Loucy (cell line): ENCODE results near the gene CCDC178.

Source experiments
- H2AFZ ChIP-seq: fragments of 200-600 bp; sonication (generic); 2 replicates; pipeline ENCODE4 v1.6.0; 2016; ENCODE audit warnings: antibody characterized with exemption, mild to moderate bottlenecking, low read length, moderate library complexity
- H3F3A ChIP-seq: fragments of 200-600 bp; 2 replicates; pipeline ENCODE4 v1.6.0; 2016; ENCODE audit warnings: antibody characterized with exemption, low read depth, mild to moderate bottlenecking
- H3K27me3 ChIP-seq: fragments of 200-600 bp; sonication (generic); 2 replicates; pipeline ENCODE4 v1.6.1; 2014; ENCODE audit warnings: low read length, mild to moderate bottlenecking; ENCODE audit not compliant: insufficient read depth, poor library complexity, severe bottlenecking
- H3K36me3 ChIP-seq: fragments of 200-600 bp; sonication (generic); 2 replicates; pipeline ENCODE4 v1.6.1; 2016; ENCODE audit warnings: low read length; ENCODE audit not compliant: insufficient read depth
- H3K4me1 ChIP-seq: fragments of 200-600 bp; sonication (generic); 2 replicates; pipeline ENCODE4 v1.5.1; 2014; ENCODE audit warnings: low read length, mild to moderate bottlenecking; ENCODE audit not compliant: insufficient read depth, poor library complexity, severe bottlenecking
- H3K4me2 ChIP-seq: fragments of 200-600 bp; sonication (generic); 2 replicates; pipeline ENCODE4 v1.6.0; 2014; ENCODE audit warnings: antibody characterized with exemption, low read length, low read depth, mild to moderate bottlenecking; ENCODE audit not compliant: poor library complexity, severe bottlenecking
- H3K4me3 ChIP-seq: fragments of 200-600 bp; sonication (generic); 2 replicates; pipeline ENCODE4 v1.5.1; 2014; ENCODE audit warnings: low read length, mild to moderate bottlenecking, mixed read lengths; ENCODE audit not compliant: poor library complexity, severe bottlenecking
- H3K79me2 ChIP-seq: fragments of 200-600 bp; sonication (generic); 2 replicates; pipeline ENCODE4 v1.6.1; 2014; ENCODE audit warnings: low read length; ENCODE audit not compliant: insufficient read depth
- H3K9ac ChIP-seq: fragments of 200-600 bp; sonication (generic); 2 replicates; pipeline ENCODE4 v1.6.0; 2014; ENCODE audit warnings: mild to moderate bottlenecking, low read depth, low read length, moderate library complexity; ENCODE audit not compliant: poor library complexity, severe bottlenecking
- H3K9me2 ChIP-seq: fragments of 200-600 bp; sonication (generic); replicated peaks from 2 replicates; pipeline ENCODE4 v1.6.1; 2016; ENCODE audit warnings: low read depth, low read length, mixed read lengths
- H3K9me3 ChIP-seq: fragments of 200-600 bp; sonication (generic); 2 replicates; pipeline ENCODE4 v1.6.1; 2014; ENCODE audit warnings: mild to moderate bottlenecking, antibody characterized with exemption, low read length, low read depth; ENCODE audit not compliant: insufficient read depth
- H4K20me1 ChIP-seq: fragments of 200-600 bp; sonication (generic); 2 replicates; pipeline ENCODE4 v1.6.0; 2014; ENCODE audit warnings: antibody characterized with exemption, low read length, mild to moderate bottlenecking; ENCODE audit not compliant: insufficient read depth, poor library complexity, severe bottlenecking
- CTCF ChIP-seq: fragments of 200-600 bp; sonication (generic); conservative IDR thresholded peaks from 2 replicates; pipeline ENCODE4 v1.5.1; 2014; ENCODE audit warnings: mild to moderate bottlenecking, antibody characterized with exemption, low read length
- EZH2phosphoT487 ChIP-seq: fragments of 200-600 bp; IDR thresholded peaks from 2 replicates; pipeline ENCODE4 v1.6.1; 2018; ENCODE audit warnings: antibody characterized with exemption, mild to moderate bottlenecking, moderate library complexity, borderline replicate concordance

Gene CCDC178

GRCh38 chr18:33090461-33090860, 350.1 kb downstream of the CCDC178 start:
- H2AFZ ChIP-seq: no peak overlapping the region
- no peak overlapping the region for H3K9ac ChIP-seq
- H3K4me1 ChIP-seq: no peaks in the 10 kb centered on the region
- H3K9me3 ChIP-seq: no peaks in the 10 kb centered on the region
- H3K27me3 ChIP-seq: no peaks in the 10 kb centered on the region
- TF ChIP-seq CTCF (no peak), EZH2phosphoT487 (no peak)
- no peaks in the 10 kb centered on the region for H4K20me1 ChIP-seq
- H3K4me3 ChIP-seq: no peak overlapping the region
- no peaks in the 10 kb centered on the region for H3K9me2 ChIP-seq
- no peaks in the 10 kb centered on the region for H3K79me2 ChIP-seq
- no peaks in the 10 kb centered on the region for H3K36me3 ChIP-seq
- no peaks in the 10 kb centered on the region for H3F3A ChIP-seq
- H3K4me2 ChIP-seq: no peak overlapping the region

- Histone ChIP-seq H3K9ac (no peak overlapping the region), H3K9me3 (no peaks in the 10 kb centered on the region)
These were observed 363.9 kb downstream of the CCDC178 start for GRCh38 chr18:33076601-33077000.

DNA sequence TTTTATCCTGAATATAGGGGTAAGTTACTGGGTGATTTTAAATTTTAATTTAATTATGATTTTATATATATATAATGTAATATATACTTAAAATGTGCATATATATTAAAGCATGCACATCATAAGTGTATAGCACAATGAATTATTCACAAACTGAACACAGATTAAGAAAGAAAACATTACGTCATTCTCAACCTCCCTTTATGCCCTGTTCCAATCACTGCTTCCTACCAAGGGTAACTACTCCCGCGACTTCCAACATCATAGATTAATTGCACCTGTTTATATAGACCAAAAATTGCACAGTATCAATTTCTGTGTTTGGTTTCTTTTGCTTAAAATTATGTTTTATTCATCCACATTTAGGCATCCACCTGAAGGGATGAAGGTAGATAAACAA, 366.4 kb downstream of the CCDC178 start:
- Histone ChIP-seq H3K4me2 (no peak overlapping the region), H2AFZ (no peak overlapping the region)
- TF ChIP-seq CTCF (no peak), EZH2phosphoT487 (no peak)

More at GRCh38 chr18:33076601-33077000, 363.9 kb downstream of the CCDC178 start:
- Histone ChIP-seq H3K79me2 (no peaks in the 10 kb centered on the region), H3K36me3 (no peaks in the 10 kb centered on the region), H3K4me1 (no peaks in the 10 kb centered on the region), H3K4me3 (no peak overlapping the region), H3F3A (no peaks in the 10 kb centered on the region), H3K27me3 (no peaks in the 10 kb centered on the region), H2AFZ (no peak overlapping the region), H4K20me1 (no peaks in the 10 kb centered on the region), H3K4me2 (no peak overlapping the region), H3K9me2 (no peaks in the 10 kb centered on the region)
- TF ChIP-seq EZH2phosphoT487 (no peak), CTCF (no peak)

More for the DNA sequence above, 366.4 kb downstream of the CCDC178 start:
- Histone ChIP-seq H3K79me2 (no peaks in the 10 kb centered on the region), H3F3A (no peaks in the 10 kb centered on the region), H3K27me3 (no peaks in the 10 kb centered on the region), H3K9me3 (no peaks in the 10 kb centered on the region), H3K9ac (no peak overlapping the region), H3K4me3 (no peak overlapping the region), H3K9me2 (no peaks in the 10 kb centered on the region), H3K36me3 (no peaks in the 10 kb centered on the region), H4K20me1 (no peaks in the 10 kb centered on the region), H3K4me1 (no peaks in the 10 kb centered on the region)
